SK-N-MC (cell line): ENCODE data around the gene PIGK.

ENCODE experiments used
- DNase-seq: peaks from one replicate; pipeline ENCODE4 v3.0.0-alpha.2; 2011; ENCODE audit warnings: low read depth, low spot score
- H3K27ac ChIP-seq: fragments of 200-600 bp; sonication (generic); 2 replicates; pipeline ENCODE4 v1.5.1; 2016; ENCODE audit warnings: mixed run types
- H3K36me3 ChIP-seq: fragments of 200-600 bp; sonication (generic); 2 replicates; pipeline ENCODE4 v1.6.1; 2017; ENCODE audit warnings: antibody characterized with exemption, low read length, mixed read lengths; ENCODE audit not compliant: insufficient read depth
- H3K4me3 ChIP-seq: fragments of 200-600 bp; sonication (generic); 2 replicates; pipeline ENCODE4 v1.5.1; 2016
- H3K9ac ChIP-seq: fragments of 200-600 bp; sonication (generic); 2 replicates; pipeline ENCODE4 v1.8.0; 2017; ENCODE audit warnings: mixed run types, mixed read lengths; ENCODE audit not compliant: insufficient read length
- H3K9me3 ChIP-seq: fragments of 200-600 bp; sonication (generic); 2 replicates; pipeline ENCODE4 v1.6.1; 2017; ENCODE audit warnings: low read depth, mild to moderate bottlenecking, antibody characterized with exemption, low read length, moderate library complexity, mixed read lengths
- EZH2 ChIP-seq: fragments of 200-600 bp; sonication (generic); IDR thresholded peaks from one replicate; pipeline ENCODE4 v1.6.1; 2017; ENCODE audit warnings: antibody characterized with exemption
- FOXP2 ChIP-seq: optimal IDR thresholded peaks from 2 replicates; pipeline ENCODE3; 2011; ENCODE audit warnings: mild to moderate bottlenecking, moderate library complexity; ENCODE audit not compliant: insufficient read depth; ENCODE audit errors: extremely low read length, control extremely low read depth
- POLR2AphosphoS5 ChIP-seq: IDR thresholded peaks from 2 replicates; pipeline ENCODE4 v1.6.1; 2012; ENCODE audit warnings: mild to moderate bottlenecking, low read depth, low read length, borderline replicate concordance

Gene PIGK

GRCh38 chr1:77068013-77068412 is 151.2 kb downstream of the PIGK start:
- DNase-seq, result no peak
- no peak overlapping the region for H3K27ac ChIP-seq
- no peak for TF ChIP-seq EZH2
- TF ChIP-seq POLR2AphosphoS5, result no peak

DNA sequence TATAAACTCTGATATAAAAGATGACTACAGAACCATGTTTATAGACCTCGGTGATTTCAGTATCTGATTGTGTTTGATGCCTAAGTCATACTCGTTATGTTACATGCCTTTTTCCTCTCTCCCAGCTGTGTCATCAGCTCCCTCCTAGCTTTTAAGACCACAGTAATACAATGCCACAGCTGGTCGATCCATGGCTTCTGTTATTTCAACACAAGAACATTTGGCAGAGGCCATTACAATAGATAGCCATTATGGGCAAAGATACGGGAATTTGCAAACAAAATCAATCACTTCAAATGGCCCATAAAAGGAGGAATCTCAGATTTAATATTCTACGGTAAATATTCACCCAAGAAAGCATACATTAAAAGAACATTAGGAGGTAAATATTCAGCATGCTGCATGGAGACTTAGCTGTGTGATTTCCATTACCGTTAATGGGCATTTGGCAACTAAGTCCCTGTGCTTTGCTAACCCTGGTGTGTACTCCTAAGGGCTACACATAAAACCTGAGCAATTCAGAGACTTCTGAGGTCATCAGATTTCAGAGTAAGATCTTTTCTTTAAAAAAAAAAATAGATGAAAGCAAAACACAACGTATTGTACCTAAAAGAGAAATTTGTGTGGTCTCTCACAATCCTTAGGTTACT is 153.4 kb downstream of the PIGK start:
- H3K9ac ChIP-seq, result no peak overlapping the region
- H3K27ac ChIP-seq, result no peak overlapping the region
- no peaks in the 10 kb centered on the region for H3K36me3 ChIP-seq
- no peak for DNase-seq
- TF ChIP-seq FOXP2 (no peak), POLR2AphosphoS5 (no peak), EZH2 (no peak)
- no peak overlapping the region for H3K4me3 ChIP-seq
- H3K9me3 ChIP-seq, result no peaks in the 10 kb centered on the region

More at GRCh38 chr1:77068013-77068412, 151.2 kb downstream of the PIGK start:
- Histone ChIP-seq H3K4me3 (no peak overlapping the region), H3K9ac (no peak overlapping the region), H3K36me3 (no peaks in the 10 kb centered on the region), H3K9me3 (peaks cover 1% of the 10 kb centered on the region; the same call in 1 of the 2 replicates)

DNA sequence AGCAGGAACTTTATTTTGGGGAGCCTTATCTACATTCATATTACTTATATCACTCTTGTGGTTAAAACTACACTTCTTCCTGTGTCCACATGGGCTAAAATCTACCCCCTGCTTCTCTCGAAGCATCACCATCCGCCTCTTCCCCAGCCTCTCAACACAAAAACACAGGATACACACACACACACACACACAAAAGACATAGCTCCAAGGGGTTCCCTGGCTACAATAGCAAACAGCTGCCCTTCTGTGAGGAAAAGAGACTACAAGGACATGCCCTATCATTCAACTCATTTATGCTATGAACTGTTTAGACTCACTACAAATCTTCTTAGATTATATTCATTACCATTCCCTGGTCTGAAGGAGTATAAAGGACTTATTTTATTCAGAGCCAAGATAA is 155.0 kb downstream of the PIGK start:
- Histone ChIP-seq H3K36me3 (no peaks in the 10 kb centered on the region), H3K4me3 (no peak overlapping the region), H3K27ac (no peak overlapping the region), H3K9ac (no peak overlapping the region), H3K9me3 (no peaks in the 10 kb centered on the region)
- no peak for DNase-seq
- TF ChIP-seq FOXP2 (no peak), EZH2 (no peak), POLR2AphosphoS5 (no peak)

DNA sequence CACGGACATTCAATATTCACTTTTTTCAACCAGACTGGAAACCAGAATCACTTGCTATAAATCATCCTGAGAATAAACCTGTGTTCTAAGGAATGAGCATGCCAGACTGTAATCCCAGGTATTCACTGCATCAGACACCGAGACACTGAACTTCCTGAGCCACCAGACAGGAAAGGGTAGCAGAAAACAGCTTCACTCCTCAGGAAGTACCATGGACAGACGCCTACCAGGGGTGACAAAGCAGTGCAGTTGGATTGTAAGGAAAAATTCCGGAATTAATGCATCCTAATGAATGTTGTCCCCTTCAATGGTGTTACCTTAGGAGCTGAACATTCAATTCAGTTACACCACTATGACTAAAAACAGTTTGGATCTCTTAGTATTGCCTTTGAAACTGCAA is 156.1 kb downstream of the PIGK start:
- Histone ChIP-seq H3K36me3 (no peaks in the 10 kb centered on the region), H3K4me3 (no peak overlapping the region), H3K27ac (no peak overlapping the region), H3K9me3 (no peaks in the 10 kb centered on the region), H3K9ac (no peak overlapping the region)
- no peak for TF ChIP-seq POLR2AphosphoS5
- no peak for TF ChIP-seq FOXP2
- TF ChIP-seq EZH2, result no peak
- DNase-seq, result no peak

- Histone ChIP-seq H3K36me3 (no peaks in the 10 kb centered on the region), H3K27ac (no peak overlapping the region), H3K9ac (no peak overlapping the region), H3K4me3 (no peak overlapping the region), H3K9me3 (no peaks in the 10 kb centered on the region)
- no peak for DNase-seq
- TF ChIP-seq POLR2AphosphoS5, result no peak
- TF ChIP-seq EZH2, result no peak
- no peak for TF ChIP-seq FOXP2
Measured at GRCh38 chr1:77061162-77061561, 158.1 kb downstream of the PIGK start.

DNA sequence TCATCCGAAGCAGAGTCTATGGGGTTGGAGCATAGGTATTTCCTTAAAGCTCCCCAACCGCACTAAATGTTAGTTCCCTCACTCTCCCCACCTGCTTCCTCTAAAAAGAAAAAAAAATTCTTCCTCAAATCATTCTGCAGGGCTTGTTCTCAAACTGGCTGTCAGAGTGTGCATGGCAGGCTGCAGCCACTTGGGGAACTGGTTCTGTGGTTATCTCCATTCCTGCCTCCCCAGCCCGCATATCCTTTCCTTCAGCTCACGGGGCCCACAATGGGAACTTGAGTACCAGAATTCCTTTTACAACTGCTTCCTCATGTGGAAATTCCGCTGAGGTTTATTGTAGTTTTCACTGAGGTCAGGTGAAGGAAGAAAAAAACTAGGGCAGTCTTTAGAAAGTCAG is 159.2 kb downstream of the PIGK start:
- DNase-seq, result no peak
- Histone ChIP-seq H3K27ac (no peak overlapping the region), H3K4me3 (no peak overlapping the region), H3K9ac (no peak overlapping the region), H3K9me3 (no peaks in the 10 kb centered on the region), H3K36me3 (no peaks in the 10 kb centered on the region)
- TF ChIP-seq FOXP2 (no peak), EZH2 (no peak), POLR2AphosphoS5 (no peak)

DNA sequence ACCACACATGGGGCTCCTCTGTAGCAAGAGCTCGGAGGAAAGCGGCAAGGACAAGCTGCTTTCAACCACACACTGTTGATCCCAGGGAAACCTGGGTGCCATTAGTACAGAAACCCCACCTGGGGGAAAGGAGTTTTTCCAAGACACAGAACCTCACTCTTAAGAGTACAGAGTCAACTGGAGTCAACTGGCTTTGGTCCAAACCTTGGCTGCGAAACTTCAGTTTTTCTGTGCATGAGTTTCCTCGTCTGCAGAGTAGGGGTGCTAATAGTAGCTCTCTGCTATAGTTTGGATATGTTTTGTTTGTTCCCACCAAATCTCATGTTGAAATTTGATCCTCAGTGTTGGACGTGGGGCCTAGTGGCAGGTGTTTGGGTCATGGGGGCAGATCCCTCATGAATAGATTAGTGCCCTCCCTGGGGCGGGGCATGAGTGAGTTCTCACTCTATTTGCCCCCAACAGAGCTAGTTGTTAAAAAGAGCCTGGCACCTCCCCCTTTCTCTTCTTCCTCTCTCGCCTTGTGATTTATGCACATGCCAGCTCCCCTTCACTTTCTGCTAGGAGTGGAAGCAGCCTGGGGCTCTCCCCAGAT is 161.1 kb downstream of the PIGK start:
- H3K9me3 ChIP-seq, result no peaks in the 10 kb centered on the region
- no peak for DNase-seq
- H3K4me3 ChIP-seq, result no peak overlapping the region
- H3K36me3 ChIP-seq, result no peaks in the 10 kb centered on the region
- TF ChIP-seq EZH2, result no peak
- no peak for TF ChIP-seq FOXP2
- no peak for TF ChIP-seq POLR2AphosphoS5
- no peak overlapping the region for H3K9ac ChIP-seq
- no peak overlapping the region for H3K27ac ChIP-seq

GRCh38 chr1:77056525-77056924 is 162.7 kb downstream of the PIGK start:
- H3K9ac ChIP-seq, result no peak overlapping the region
- no peaks in the 10 kb centered on the region for H3K9me3 ChIP-seq
- TF ChIP-seq EZH2, result no peak
- TF ChIP-seq FOXP2, result no peak
- TF ChIP-seq POLR2AphosphoS5, result no peak
- no peaks in the 10 kb centered on the region for H3K36me3 ChIP-seq
- no peak overlapping the region for H3K4me3 ChIP-seq
- H3K27ac ChIP-seq, result no peak overlapping the region
- DNase-seq, result no peak

GRCh38 chr1:77051425-77051824 is 167.8 kb downstream of the PIGK start:
- no peak overlapping the region for H3K4me3 ChIP-seq
- no peaks in the 10 kb centered on the region for H3K9me3 ChIP-seq
- TF ChIP-seq FOXP2, result no peak
- H3K27ac ChIP-seq, result no peak overlapping the region
- H3K9ac ChIP-seq, result no peak overlapping the region
- no peak for DNase-seq
- H3K36me3 ChIP-seq, result no peaks in the 10 kb centered on the region
